HepG2 (cell line): ENCODE results near the gene HDGFL2. TPM values are rescaled to one million over a fixed set of nuclear protein-coding genes. Genes with fewer than 3 reads are reported as not detected.

Experiments used
- HNF4G ChIP-seq, 2 experiments: sonication (generic) in 1 of 2; formaldehyde crosslinking in 1 of 2; IDR thresholded peaks; 2 replicates each; pipeline versions ENCODE4 v1.4.0 to v1.6.1; 2011 to 2020; ENCODE audit warnings: borderline replicate concordance in 2 of 2, low read depth in 2 of 2, mild to moderate bottlenecking in 2 of 2, low read length in 1 of 2, missing genetic modification reagents in 1 of 2, moderate library complexity in 1 of 2
- HOXA3 ChIP-seq: sonication (generic); formaldehyde crosslinking; IDR thresholded peaks from 2 replicates; pipeline ENCODE4 v1.5.0; 2020; ENCODE audit warnings: missing genetic modification reagents
- NCOA2 ChIP-seq: sonication (generic); formaldehyde crosslinking; IDR thresholded peaks from 2 replicates; pipeline ENCODE4 v1.8.0; 2022; ENCODE audit warnings: inconsistent platforms
- PAF1 ChIP-seq: IDR thresholded peaks from 2 replicates; pipeline ENCODE4 v1.6.1; 2016; ENCODE audit warnings: missing genetic modification reagents, missing compliant biosample characterization
- ZFP36 ChIP-seq: fragments of 150-350 bp; IDR thresholded peaks from 2 replicates; pipeline ENCODE4 v1.6.1; 2018; ENCODE audit warnings: borderline replicate concordance, low read length, low read depth; ENCODE audit not compliant: partially characterized antibody
- ZMAT3 ChIP-seq: sonication (generic); formaldehyde crosslinking; conservative IDR thresholded peaks from 2 replicates; pipeline ENCODE4 v1.7.0; 2021; ENCODE audit warnings: missing genetic modification reagents
- ZNF101 ChIP-seq: sonication (generic); formaldehyde crosslinking; IDR thresholded peaks from 2 replicates; pipeline ENCODE4 v1.4.0; 2020; ENCODE audit warnings: mild to moderate bottlenecking, low read depth, missing genetic modification reagents, borderline replicate concordance
- ZNF441 ChIP-seq: sonication (generic); formaldehyde crosslinking; IDR thresholded peaks from 2 replicates; pipeline ENCODE4 v1.7.0; 2021; ENCODE audit warnings: missing genetic modification reagents, borderline replicate concordance
- ZNF501 ChIP-seq: sonication (generic); formaldehyde crosslinking; IDR thresholded peaks from 2 replicates; pipeline ENCODE4 v1.5.1; 2020; ENCODE audit warnings: mild to moderate bottlenecking, moderate library complexity, missing genetic modification reagents
- polyA plus RNA-seq, 8 experiments: library from polyadenylated mRNA; depleted of rRNA in 3 of 8; stranded (reverse) in 7 of 8; unstranded in 1 of 8; fragments of >200 nt; fragmentation: Illumina TruSeq in 4 of 8; extraction: Trizol in 4 of 8; gene quantifications; 2 replicates each; pipeline versions ENCODE4 v1.2.1 to v1.2.3, GENCODE V29; 2011 to 2016; ENCODE audit warnings: low read depth in 4 of 8, missing spikeins in 1 of 8, mixed read lengths in 1 of 8; ENCODE audit not compliant: insufficient read depth in 1 of 8
- total RNA-seq, 5 experiments: library from RNA; depleted of rRNA; stranded (reverse); fragments of >200 nt; fragmentation: Illumina TruSeq; extraction: Trizol; gene quantifications; 2 replicates each; pipeline ENCODE4 v1.2.3, GENCODE V29; 2016; ENCODE audit warnings: low read depth in 1 of 5
- TF ChIP-seq, protein P1 (sequence below): sonication (generic); formaldehyde crosslinking; IDR thresholded peaks from 2 replicates; pipeline ENCODE4 v1.4.0; 2020; ENCODE audit warnings: missing genetic modification reagents
- TF ChIP-seq, protein P2 (sequence below): sonication (generic); formaldehyde crosslinking; conservative IDR thresholded peaks from 2 replicates; pipeline ENCODE4 v1.4.0; 2020; ENCODE audit warnings: missing genetic modification reagents
- TF ChIP-seq, protein P3 (sequence below), 2 experiments: IDR thresholded peaks; 2 replicates each; pipeline ENCODE4 v1.6.1; 2011 to 2012; ENCODE audit warnings: low read length in 2 of 2, borderline replicate concordance in 1 of 2, low read depth in 1 of 2, mild to moderate bottlenecking in 1 of 2, moderate library complexity in 1 of 2
- TF ChIP-seq, protein P4 (sequence below): sonication (generic); formaldehyde crosslinking; IDR thresholded peaks from 2 replicates; pipeline ENCODE4 v1.4.0; 2020; ENCODE audit warnings: low read depth, mild to moderate bottlenecking, missing genetic modification reagents

HDGFL2 gene
- total and polyA plus RNA-seq, 2 of the 13 experiments (the other 11 are each of a cell fraction or from before 2014, with no cell fraction given): 20.0 to 51.1 TPM

DNA sequence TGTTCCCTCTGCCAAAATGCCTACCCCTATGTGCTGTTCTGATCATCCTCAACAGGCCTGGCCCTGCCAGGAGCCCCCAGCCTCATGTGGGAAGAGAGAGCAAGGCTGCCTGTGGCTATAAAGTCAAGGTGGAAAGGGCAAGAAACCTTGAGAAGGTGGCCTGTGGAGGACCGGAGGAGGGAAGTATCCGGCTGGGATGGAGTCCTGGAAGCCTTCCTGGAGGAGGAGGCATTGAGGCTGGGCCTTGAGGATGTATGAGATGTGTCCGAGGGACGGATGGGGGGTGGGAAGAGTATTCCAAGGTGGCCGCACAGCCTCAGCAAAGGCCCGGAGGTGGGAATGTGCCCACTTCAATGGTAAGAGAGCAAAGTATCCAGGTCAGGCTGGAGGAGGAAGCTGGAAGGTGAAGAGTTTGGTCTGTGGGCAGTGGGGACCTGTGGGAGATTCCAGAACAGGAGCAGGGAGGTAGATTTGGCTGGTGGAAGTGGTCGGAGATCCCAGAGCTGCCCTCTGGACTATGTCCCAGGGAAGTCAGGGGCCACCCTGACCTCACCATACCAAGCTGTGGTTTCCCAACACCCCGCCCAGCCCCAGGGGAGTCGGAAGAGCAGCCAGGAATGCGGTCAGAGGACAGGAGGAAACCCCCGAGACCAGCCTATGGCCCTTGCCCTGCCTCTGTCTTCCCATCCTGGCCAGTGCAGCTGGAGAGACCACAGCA is 49.2 kb downstream of the HDGFL2 start (continued):
- TF ChIP-seq, protein P1, sequence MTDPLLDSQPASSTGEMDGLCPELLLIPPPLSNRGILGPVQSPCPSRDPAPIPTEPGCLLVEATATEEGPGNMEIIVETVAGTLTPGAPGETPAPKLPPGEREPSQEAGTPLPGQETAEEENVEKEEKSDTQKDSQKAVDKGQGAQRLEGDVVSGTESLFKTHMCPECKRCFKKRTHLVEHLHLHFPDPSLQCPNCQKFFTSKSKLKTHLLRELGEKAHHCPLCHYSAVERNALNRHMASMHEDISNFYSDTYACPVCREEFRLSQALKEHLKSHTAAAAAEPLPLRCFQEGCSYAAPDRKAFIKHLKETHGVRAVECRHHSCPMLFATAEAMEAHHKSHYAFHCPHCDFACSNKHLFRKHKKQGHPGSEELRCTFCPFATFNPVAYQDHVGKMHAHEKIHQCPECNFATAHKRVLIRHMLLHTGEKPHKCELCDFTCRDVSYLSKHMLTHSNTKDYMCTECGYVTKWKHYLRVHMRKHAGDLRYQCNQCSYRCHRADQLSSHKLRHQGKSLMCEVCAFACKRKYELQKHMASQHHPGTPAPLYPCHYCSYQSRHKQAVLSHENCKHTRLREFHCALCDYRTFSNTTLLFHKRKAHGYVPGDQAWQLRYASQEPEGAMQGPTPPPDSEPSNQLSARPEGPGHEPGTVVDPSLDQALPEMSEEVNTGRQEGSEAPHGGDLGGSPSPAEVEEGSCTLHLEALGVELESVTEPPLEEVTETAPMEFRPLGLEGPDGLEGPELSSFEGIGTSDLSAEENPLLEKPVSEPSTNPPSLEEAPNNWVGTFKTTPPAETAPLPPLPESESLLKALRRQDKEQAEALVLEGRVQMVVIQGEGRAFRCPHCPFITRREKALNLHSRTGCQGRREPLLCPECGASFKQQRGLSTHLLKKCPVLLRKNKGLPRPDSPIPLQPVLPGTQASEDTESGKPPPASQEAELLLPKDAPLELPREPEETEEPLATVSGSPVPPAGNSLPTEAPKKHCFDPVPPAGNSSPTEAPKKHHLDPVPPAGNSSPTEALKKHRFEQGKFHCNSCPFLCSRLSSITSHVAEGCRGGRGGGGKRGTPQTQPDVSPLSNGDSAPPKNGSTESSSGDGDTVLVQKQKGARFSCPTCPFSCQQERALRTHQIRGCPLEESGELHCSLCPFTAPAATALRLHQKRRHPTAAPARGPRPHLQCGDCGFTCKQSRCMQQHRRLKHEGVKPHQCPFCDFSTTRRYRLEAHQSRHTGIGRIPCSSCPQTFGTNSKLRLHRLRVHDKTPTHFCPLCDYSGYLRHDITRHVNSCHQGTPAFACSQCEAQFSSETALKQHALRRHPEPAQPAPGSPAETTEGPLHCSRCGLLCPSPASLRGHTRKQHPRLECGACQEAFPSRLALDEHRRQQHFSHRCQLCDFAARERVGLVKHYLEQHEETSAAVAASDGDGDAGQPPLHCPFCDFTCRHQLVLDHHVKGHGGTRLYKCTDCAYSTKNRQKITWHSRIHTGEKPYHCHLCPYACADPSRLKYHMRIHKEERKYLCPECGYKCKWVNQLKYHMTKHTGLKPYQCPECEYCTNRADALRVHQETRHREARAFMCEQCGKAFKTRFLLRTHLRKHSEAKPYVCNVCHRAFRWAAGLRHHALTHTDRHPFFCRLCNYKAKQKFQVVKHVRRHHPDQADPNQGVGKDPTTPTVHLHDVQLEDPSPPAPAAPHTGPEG (CRISPR knock-in tag): no peak
- TF ChIP-seq PAF1 (CRISPR knock-in tag): no peak
- TF ChIP-seq, protein P2, sequence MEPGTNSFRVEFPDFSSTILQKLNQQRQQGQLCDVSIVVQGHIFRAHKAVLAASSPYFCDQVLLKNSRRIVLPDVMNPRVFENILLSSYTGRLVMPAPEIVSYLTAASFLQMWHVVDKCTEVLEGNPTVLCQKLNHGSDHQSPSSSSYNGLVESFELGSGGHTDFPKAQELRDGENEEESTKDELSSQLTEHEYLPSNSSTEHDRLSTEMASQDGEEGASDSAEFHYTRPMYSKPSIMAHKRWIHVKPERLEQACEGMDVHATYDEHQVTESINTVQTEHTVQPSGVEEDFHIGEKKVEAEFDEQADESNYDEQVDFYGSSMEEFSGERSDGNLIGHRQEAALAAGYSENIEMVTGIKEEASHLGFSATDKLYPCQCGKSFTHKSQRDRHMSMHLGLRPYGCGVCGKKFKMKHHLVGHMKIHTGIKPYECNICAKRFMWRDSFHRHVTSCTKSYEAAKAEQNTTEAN (CRISPR knock-in tag): no peak
- TF ChIP-seq HNF4G (IDR thresholded peaks at IDR 0.05; ENCODE audit: borderline replicate concordance, low read depth, low read length): peak; percentile 92
- peak; percentile 79; the same call in 1 of the 2 replicates for TF ChIP-seq HNF4G (CRISPR knock-in tag; IDR thresholded peaks at IDR 0.05; ENCODE audit: borderline replicate concordance, low read depth)
- no peak for TF ChIP-seq ZNF501 (CRISPR knock-in tag)
- no peak for TF ChIP-seq ZMAT3 (CRISPR knock-in tag)
- no peak for TF ChIP-seq ZNF101
- peak; percentile 95 for TF ChIP-seq ZFP36
- peak; percentile 63; the same call in 1 of the 2 replicates for TF ChIP-seq NCOA2 (CRISPR knock-in tag)
- TF ChIP-seq, protein P3, sequence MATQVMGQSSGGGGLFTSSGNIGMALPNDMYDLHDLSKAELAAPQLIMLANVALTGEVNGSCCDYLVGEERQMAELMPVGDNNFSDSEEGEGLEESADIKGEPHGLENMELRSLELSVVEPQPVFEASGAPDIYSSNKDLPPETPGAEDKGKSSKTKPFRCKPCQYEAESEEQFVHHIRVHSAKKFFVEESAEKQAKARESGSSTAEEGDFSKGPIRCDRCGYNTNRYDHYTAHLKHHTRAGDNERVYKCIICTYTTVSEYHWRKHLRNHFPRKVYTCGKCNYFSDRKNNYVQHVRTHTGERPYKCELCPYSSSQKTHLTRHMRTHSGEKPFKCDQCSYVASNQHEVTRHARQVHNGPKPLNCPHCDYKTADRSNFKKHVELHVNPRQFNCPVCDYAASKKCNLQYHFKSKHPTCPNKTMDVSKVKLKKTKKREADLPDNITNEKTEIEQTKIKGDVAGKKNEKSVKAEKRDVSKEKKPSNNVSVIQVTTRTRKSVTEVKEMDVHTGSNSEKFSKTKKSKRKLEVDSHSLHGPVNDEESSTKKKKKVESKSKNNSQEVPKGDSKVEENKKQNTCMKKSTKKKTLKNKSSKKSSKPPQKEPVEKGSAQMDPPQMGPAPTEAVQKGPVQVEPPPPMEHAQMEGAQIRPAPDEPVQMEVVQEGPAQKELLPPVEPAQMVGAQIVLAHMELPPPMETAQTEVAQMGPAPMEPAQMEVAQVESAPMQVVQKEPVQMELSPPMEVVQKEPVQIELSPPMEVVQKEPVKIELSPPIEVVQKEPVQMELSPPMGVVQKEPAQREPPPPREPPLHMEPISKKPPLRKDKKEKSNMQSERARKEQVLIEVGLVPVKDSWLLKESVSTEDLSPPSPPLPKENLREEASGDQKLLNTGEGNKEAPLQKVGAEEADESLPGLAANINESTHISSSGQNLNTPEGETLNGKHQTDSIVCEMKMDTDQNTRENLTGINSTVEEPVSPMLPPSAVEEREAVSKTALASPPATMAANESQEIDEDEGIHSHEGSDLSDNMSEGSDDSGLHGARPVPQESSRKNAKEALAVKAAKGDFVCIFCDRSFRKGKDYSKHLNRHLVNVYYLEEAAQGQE (IDR thresholded peaks at IDR 0.05; ENCODE audit: borderline replicate concordance in 1 of 2, low read depth in 1 of 2, low read length in 2 of 2): 0 out of 4 replicates have a peak, but pooled peaks of 1 of the 2 experiments have one; percentile 16
- TF ChIP-seq ZNF441 (CRISPR knock-in tag): no peak
- TF ChIP-seq HOXA3 (CRISPR knock-in tag): peak; percentile 71
- TF ChIP-seq, protein P4, sequence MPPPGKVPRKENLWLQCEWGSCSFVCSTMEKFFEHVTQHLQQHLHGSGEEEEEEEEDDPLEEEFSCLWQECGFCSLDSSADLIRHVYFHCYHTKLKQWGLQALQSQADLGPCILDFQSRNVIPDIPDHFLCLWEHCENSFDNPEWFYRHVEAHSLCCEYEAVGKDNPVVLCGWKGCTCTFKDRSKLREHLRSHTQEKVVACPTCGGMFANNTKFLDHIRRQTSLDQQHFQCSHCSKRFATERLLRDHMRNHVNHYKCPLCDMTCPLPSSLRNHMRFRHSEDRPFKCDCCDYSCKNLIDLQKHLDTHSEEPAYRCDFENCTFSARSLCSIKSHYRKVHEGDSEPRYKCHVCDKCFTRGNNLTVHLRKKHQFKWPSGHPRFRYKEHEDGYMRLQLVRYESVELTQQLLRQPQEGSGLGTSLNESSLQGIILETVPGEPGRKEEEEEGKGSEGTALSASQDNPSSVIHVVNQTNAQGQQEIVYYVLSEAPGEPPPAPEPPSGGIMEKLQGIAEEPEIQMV (CRISPR knock-in tag): 0 out of 2 replicates have a peak, but pooled peaks have one; percentile 19
